HG03108 (cell line): Measurements from ENCODE around the gene IGLL5.

Source experiments
- ATAC-seq: cut with Tn5 transposase; IDR thresholded peaks from one replicate; pipeline ENCODE4 v1.9.1; 2021; ENCODE audit warnings: moderate library complexity; ENCODE audit not compliant: unreplicated experiment

IGLL5 gene

GRCh38 chr22:22858559-22858937, 29.1 kb upstream of the IGLL5 start:
- ATAC-seq: no peak

- ATAC-seq: no peak
These were observed 24.6 kb upstream of the IGLL5 start for GRCh38 chr22:22863001-22863400.

- ATAC-seq: no peak
These were observed 22.1 kb upstream of the IGLL5 start for GRCh38 chr22:22865311-22866072.

- no peak for ATAC-seq
These were observed 21.1 kb upstream of the IGLL5 start for GRCh38 chr22:22866381-22867111.

DNA sequence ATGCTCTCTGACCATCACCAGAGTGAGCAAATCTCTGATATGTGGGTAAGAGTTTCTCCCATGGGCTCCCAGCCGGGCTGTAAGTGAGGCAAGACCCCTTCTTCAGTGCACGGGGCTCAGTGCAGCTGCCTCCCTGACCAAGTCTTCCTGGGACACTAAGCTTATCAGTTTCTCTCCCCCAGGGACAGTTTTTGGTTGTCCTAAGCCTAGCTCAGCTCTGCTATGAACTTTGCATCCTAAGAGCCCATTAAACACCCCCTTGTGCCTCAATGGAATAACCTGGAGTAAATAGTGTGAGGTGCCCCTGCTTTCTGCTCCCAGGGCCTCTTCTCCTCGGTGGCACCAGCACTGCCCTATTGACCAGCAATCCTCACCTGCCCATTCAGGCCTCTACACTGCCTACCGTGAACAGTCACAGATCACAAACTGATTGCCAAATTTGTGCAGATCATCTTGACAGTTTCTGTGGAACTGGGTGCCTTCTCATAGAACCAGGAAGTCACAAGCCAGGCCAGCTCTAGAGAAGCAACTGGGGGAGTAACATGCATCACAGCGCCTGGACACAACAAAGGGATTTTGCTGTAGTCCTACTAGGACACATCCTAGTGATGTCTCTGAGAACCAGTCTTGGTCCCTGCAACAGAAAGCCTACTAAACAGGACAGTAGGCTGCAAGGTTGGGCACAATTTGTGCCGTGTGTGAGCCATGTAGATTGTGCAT, 19.5 kb upstream of the IGLL5 start:
- no peak for ATAC-seq

- ATAC-seq: no peak
These were observed 16.8 kb upstream of the IGLL5 start for GRCh38 chr22:22870577-22871404.

- no peak for ATAC-seq
These were observed 15.9 kb upstream of the IGLL5 start for GRCh38 chr22:22871536-22872278.

DNA sequence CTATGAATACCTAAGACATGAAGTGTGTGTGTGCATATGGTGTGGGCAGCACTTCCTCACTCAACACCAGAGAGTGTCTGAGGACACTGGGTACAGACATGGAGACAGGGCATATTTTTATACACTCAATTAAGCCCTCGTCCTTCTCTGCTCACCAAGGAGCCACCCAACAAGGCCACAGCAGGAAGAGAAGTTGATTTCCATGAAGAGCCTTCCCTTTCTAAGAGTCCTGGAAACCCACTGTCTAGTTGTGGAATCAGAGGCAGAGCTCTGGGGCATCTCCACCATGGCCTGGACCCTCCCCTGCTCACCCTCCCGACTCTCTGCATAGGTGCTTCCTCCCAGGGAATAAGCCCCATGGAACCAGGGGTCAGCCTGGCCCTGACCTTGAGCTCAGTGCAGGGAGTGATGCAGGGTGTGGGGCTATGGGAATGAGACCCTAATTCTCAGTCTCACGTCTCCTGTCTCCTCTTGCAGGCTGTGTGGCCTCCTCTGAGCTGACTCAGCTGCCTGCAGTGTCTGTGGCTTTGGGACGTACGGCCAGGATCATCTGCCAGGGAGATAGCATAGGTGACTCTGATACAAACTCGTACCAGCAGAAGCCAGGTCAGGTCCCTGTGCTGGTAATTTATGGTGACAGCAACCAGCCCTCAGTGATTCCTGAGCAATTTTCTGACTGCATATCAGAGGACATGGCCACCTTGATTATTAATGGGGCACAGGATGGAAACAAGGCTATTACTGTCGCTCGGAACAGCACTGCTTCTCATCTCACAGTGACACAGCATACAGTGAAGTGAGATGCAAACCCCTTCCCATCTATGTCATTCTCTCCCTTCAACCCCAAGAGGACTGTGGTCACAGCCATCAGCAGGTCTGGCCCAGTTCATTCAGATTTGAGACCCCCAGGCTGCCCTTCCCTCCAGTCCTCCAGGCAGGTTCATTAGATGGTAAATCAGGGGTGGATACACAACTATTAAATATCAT, 14.6 kb upstream of the IGLL5 start:
- no peak for ATAC-seq

GRCh38 chr22:22877523-22878210, 9.9 kb upstream of the IGLL5 start:
- ATAC-seq: no peak

DNA sequence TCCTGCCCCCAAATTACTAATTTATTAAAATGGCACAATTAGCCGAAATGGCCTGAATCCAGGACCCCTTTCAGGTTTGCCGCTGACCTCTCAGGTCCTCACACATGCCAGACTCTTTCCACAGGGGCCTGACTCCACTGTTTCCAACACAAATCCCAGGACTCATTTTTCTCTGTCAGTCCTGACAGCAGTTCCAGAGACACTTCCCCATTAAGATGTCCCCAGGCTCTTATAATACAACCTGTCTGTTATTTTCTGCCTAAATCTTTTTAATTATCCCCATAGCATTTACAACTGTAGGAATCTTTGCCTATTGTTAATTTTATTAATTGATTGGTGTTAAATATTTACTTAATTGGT, 9.4 kb upstream of the IGLL5 start:
- ATAC-seq: no peak

GRCh38 chr22:22878801-22879674, 8.6 kb upstream of the IGLL5 start:
- no peak for ATAC-seq

DNA sequence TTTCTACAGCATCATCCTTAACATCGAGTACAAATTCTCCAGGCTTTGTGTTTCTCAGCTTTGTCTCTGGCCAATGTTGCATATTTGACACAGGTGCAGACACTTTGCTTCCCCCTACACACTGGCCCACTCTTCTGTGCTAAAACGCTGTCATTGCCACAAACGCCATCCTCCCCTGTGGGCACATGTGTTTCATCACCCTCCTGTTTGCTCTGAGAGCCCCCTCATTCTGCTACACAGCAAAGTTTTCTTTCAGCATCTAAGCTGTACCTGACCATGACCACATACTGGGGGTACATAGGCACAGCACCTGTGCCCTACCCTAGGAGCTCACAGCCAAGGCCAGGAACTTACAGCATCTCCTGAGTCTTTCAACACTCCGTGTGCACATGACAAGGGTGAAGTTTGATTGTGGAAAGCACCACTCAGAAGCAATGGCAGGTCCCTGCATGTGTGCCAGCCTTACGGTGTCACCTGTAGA, 7.9 kb upstream of the IGLL5 start:
- ATAC-seq: no peak

DNA sequence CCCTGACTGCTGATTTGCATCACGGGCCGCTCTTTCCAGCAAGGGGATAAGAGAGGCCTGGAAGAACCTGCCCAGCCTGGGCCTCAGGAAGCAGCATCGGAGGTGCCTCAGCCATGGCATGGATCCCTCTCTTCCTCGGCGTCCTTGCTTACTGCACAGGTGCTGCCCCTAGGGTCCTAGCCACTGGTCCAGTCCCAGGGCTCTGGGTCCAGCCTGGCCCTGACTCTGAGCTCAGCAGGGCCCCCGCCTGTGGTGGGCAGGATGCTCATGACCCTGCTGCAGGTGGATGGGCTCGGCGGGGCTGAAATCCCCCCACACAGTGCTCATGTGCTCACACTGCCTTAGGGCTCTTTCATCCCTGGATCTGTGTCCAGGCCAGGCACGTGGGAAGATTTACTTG, 7.0 kb upstream of the IGLL5 start:
- ATAC-seq: no peak

DNA sequence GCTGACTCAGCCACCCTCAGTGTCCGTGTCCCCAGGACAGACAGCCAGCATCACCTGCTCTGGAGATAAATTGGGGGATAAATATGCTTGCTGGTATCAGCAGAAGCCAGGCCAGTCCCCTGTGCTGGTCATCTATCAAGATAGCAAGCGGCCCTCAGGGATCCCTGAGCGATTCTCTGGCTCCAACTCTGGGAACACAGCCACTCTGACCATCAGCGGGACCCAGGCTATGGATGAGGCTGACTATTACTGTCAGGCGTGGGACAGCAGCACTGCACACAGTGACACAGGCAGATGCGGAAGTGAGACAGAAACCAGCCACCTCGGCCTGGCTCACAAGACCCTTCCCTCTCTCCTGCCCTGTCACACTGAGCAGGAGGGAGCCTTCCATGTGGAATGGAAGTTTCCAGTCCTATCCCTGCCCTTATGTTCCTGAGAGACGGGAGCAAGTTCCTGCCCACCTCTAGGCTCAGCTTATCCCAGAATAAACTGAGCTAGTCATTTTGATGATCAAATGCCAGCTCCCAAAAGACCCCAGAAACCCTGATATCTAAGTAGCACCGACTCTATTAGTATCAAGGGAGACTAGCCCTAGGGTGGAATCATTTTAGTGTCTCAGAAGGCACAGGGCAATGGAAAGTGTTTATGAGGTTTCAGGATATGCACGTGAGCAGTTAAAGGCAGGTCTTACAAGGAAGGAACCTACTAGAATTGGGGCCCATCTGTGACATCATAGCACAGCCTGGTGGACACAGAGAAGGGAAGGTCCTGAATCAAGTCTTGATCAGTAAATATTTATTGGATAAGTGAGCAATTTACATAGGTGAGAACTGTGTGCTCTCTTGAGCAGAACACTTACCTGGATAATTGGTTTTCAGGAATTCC, 6.3 kb upstream of the IGLL5 start:
- no peak for ATAC-seq

GRCh38 chr22:22882033-22882717, 5.4 kb upstream of the IGLL5 start:
- ATAC-seq: no peak
